Tibial nerve (tissue), 4 donors: ENCODE results near the gene ABCF2. TPM values are rescaled to one million over a fixed set of nuclear protein-coding genes. Genes with fewer than 3 reads are reported as not detected.

Experiments used
- DNase-seq, 2 donors: peaks; one replicate each; pipeline ENCODE4 v3.0.0-alpha.2; 2019; ENCODE audit warnings: low spot score in 2 of 2
- H3K27ac ChIP-seq, 4 donors: fragments of 200-600 bp; sonication (generic) in 3 of 4; one replicate each; pipeline ENCODE4 v1.5.1; 2017 to 2019; ENCODE audit warnings: mild to moderate bottlenecking in 1 of 4
- H3K27me3 ChIP-seq, 2 donors: fragments of 200-600 bp; sonication (generic) in 1 of 2; one replicate each; pipeline versions ENCODE4 v1.5.1 to v1.6.0; 2017 to 2019
- H3K36me3 ChIP-seq, 3 donors: fragments of 200-600 bp; sonication (generic); one replicate each; pipeline ENCODE4 v1.5.1; 2018 to 2019
- H3K4me1 ChIP-seq, 4 donors: fragments of 200-600 bp; sonication (generic) in 3 of 4; one replicate each; pipeline ENCODE4 v1.5.1; 2017 to 2019
- H3K4me3 ChIP-seq, 4 donors: fragments of 200-600 bp; sonication (generic) in 3 of 4; one replicate each; pipeline ENCODE4 v1.5.1; 2017 to 2019; ENCODE audit warnings: mild to moderate bottlenecking in 1 of 4, moderate library complexity in 1 of 4
- H3K9me3 ChIP-seq, 4 donors: fragments of 200-600 bp; sonication (generic) in 3 of 4; one replicate each; pipeline ENCODE4 v1.5.1; 2017 to 2019
- CTCF ChIP-seq, 5 experiments: fragments of 200-600 bp in 3 of 5; fragments of 450-650 bp in 2 of 5; sonication (generic) in 3 of 5; IDR thresholded peaks; one replicate each; pipeline ENCODE4 v1.5.1; 2016 to 2019; ENCODE audit warnings: antibody characterized with exemption in 5 of 5, mild to moderate bottlenecking in 3 of 5, moderate library complexity in 2 of 5
- EP300 ChIP-seq, 2 donors: sonication (generic); formaldehyde crosslinking; IDR thresholded peaks; one replicate each; pipeline ENCODE4 v1.6.1; 2017; ENCODE audit warnings: antibody characterized with exemption in 2 of 2, mild to moderate bottlenecking in 1 of 2
- POLR2A ChIP-seq, 2 donors: fragments of 450-650 bp; IDR thresholded peaks; one replicate each; pipeline ENCODE4 v1.6.1; 2017; ENCODE audit warnings: antibody characterized with exemption in 2 of 2, mild to moderate bottlenecking in 2 of 2, moderate library complexity in 2 of 2
- WGBS, 2 donors: methylation state at CpG; one replicate each; pipeline ENCODE4 v1.1.5; 2018; 5-methylcytosine and 5-hydroxymethylcytosine counted together
- total RNA-seq, 4 donors: library from RNA; depleted of rRNA; stranded (reverse); fragments of >200 nt; gene quantifications; one replicate each; pipeline ENCODE4 v1.1.0, GENCODE V29; 2016

ABCF2 gene
- total RNA-seq, 4 donors from 2014 or later = 34.3 to 72.9 (median 34.9) TPM

DNA sequence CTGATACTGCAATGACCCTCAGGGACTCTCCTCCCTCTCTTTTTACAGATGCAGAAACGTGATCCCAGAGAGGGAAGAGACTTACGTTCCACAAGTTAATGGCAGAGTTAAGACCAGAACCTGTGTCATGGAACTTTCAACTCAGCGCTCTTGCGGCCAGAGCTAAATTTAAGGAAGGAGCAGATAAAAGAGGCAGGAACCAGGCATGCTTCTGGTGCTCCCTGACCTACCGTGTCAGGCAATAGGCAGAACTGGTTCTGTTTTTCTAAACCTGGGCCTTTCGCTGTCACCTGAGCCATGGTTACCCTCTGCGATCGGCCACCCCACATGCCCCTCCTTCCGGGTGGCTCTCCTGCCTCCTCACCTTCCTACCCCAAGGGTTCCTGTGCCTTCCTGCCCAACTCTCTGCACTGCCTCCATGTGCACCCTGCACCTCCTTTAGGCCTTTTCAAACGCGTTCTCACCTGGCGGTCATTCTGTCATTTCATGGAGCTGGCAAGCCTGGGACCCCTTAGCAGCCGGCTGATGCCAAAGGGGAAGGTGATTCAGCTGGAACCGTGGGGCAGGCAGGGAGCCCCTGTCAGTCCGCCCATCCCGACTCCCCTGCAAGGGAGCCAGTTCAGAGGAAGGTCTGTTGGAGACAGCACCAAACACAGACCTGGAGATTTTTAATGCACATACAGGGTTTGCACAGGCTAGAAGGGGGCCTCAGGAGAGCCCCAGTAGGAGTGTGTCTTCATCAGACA lies 51.8 kb downstream of the ABCF2 start:
- 75 to 86% methylated on average over 13 to 16 of the region's 16 CpGs for WGBS, 2 donors
- no peak for DNase-seq
- H3K9me3 ChIP-seq = no peaks in the 10 kb centered on the region
- H3K4me1 ChIP-seq = peaks cover 0 to 3% (median 0%) of the 10 kb centered on the region in 4 donors
- H3K36me3 ChIP-seq = no peaks in the 10 kb centered on the region
- peaks cover 0 to 64% of the 10 kb centered on the region in 2 donors for H3K27me3 ChIP-seq
- H3K4me3 ChIP-seq = no peak overlapping the region
- TF ChIP-seq POLR2A (IDR thresholded peaks at IDR 0.05) = no peak
- TF ChIP-seq CTCF (IDR thresholded peaks at IDR 0.05) = no peak
- TF ChIP-seq EP300 (IDR thresholded peaks at IDR 0.05) = no peak
- H3K27ac ChIP-seq = no peak overlapping the region

DNA sequence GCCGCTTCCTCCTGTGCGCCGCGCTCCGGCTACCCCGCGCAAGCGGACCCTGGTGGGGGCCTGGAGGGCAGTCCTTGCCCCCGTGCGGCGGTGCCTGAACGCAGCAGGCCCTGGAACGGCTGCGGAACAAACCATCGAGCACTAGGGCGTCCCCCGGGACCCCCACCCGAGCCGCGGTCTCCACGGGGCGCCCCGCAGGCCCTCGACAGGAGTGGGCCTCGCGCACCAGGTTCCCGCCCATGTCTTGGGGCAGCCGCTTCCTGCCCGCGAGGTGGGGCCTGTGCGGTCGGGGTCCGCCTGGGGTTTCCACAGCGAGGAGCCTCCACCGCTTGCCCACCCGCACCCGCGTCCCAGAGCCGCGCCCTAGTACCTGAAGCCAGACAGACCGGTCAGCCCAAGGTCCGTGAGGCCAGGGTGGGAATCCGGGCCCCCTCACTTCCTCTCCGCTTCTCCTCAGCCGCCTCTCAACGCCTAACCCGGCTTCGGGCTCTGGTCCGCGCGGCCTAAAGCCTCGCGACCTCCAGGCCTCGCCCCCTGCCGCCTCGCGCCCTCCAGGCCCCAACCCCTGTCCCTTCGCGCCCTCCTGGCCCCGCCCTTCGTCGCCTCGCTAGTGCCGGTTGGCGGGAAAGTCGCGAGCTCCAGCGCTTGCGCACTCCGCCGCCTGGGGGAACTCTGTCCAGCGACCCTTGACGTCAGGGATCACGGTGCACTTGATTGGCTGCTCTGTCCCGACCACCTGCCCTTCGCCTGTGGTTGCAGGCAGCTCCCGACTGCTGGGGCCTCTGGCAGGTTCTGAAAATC lies 52.6 kb downstream of the ABCF2 start:
- TF ChIP-seq EP300 (IDR thresholded peaks at IDR 0.05) = no peak
- TF ChIP-seq POLR2A (IDR thresholded peaks at IDR 0.05) = no peak
- TF ChIP-seq CTCF (IDR thresholded peaks at IDR 0.05) = no peak
- no peak overlapping the region for H3K27ac ChIP-seq
- 59 to 71% methylated on average over 56 to 69 of the region's 77 CpGs for WGBS, 2 donors
- DNase-seq = no peak
- peaks cover 0 to 3% (median 0%) of the 10 kb centered on the region in 4 donors for H3K4me1 ChIP-seq
- H3K9me3 ChIP-seq = no peaks in the 10 kb centered on the region
- no peaks in the 10 kb centered on the region for H3K36me3 ChIP-seq
- H3K27me3 ChIP-seq = peaks cover 0 to 72% of the 10 kb centered on the region in 2 donors
- H3K4me3 ChIP-seq = no peak overlapping the region

DNA sequence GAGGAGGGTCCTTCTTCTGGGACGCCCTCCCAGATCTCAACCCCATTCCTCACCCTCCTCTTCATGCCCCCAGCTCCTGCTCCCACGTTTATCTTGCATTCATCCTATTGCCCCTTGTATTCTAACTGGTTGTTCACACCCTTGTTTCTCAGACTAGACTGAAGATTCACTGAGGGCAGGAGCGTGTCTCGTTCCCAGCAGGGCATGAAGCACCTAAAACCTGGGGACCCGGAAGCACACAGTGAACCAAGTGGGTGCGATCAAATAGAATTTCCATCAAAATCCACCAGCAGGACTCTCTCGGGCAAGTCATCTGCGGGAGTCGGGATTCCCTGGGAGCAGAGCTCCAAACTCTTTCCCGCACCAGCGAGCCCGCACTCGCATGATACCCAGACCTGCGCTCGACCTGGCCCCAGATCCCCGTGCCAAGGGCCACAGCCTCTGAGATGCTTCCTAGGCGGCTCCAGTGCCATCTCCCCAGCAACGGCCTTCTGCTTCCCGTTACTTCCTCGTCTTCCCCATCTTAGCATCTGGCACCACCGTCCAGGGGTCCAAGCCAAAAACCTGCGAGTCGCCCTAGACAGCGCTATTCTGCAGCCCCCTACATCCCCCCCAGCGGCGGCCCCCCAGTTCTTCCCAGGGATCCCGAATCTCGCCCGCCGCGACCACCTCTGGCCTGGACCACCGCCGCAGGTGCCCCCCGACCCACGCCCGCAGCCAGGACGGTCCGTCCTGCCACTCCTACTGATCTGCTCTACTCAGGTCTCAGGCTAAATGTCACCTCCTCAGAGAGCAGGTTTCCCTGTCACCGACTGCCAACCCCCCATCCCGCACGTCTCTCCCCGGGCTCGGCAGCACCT lies 53.4 kb downstream of the ABCF2 start:
- H3K36me3 ChIP-seq = no peaks in the 10 kb centered on the region
- 87 to 89% methylated on average over 43 of the region's 43 CpGs for WGBS, 2 donors
- DNase-seq = no peak
- no peaks in the 10 kb centered on the region for H3K9me3 ChIP-seq
- no peak overlapping the region for H3K27ac ChIP-seq
- TF ChIP-seq POLR2A (IDR thresholded peaks at IDR 0.05) = no peak
- TF ChIP-seq CTCF (IDR thresholded peaks at IDR 0.05) = no peak
- no peak for TF ChIP-seq EP300 (IDR thresholded peaks at IDR 0.05)
- no peak overlapping the region for H3K4me3 ChIP-seq
- H3K4me1 ChIP-seq = peaks cover 0 to 3% (median 0%) of the 10 kb centered on the region in 4 donors
- H3K27me3 ChIP-seq = peaks cover 0 to 80% of the 10 kb centered on the region in 2 donors

DNA sequence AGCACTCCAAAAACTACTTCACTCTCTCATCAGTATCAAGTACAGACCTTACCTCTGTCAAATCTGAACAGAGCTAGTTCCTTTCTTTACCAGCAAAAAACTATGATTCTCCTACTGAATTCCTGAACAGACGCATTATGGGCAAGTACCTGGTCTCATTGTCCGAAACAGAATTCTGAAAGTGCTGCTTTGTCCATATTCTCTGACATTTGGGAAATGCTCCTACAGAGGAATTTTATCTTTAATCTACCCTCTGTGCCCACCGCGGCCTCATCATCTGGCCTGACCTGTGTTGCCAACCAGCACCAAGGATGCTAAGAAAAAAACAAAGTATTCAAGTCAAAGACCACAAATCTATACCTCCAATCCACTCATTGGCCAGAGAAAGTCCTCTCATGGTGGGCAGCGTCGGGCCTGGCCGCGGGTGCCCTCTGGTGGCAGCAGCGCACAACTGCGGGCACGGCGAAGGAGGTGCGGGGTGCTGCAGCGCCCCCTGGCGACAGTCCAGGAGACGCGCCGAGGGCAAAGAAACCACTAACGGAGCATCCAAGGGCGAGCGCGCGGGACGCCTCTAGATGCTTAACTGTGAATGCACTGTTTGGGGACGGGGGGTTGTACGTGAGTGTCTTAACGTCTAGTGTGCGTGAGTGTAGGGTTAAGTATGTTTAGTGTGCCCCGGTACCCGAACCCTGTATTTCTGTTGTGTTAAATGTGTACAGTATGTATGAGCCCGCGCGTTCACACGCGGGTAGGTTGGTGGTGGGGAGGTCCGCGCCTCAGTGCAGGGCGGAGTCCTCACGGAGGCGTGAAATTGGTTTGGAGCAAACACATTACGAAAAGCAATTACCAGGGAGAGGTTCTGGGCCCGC lies 54.5 kb downstream of the ABCF2 start:
- H3K27me3 ChIP-seq = peaks cover 0 to 79% of the 10 kb centered on the region in 2 donors
- peak; percentile 60 to 74 for DNase-seq
- TF ChIP-seq EP300 (IDR thresholded peaks at IDR 0.05) = peak in 1 of 2 donors; percentile 29
- TF ChIP-seq POLR2A (IDR thresholded peaks at IDR 0.05) = no peak
- TF ChIP-seq CTCF (IDR thresholded peaks at IDR 0.05) = peak; percentile 99 to 100 (median 100)

More for the DNA sequence above, 54.5 kb downstream of the ABCF2 start:
- H3K36me3 ChIP-seq = no peaks in the 10 kb centered on the region
- no peak overlapping the region for H3K27ac ChIP-seq
- H3K4me1 ChIP-seq = peaks cover 0 to 14% (median 3%) of the 10 kb centered on the region in 4 donors
- H3K9me3 ChIP-seq = no peaks in the 10 kb centered on the region
- H3K4me3 ChIP-seq = no peak overlapping the region
- 24 to 26% methylated on average over 40 to 41 of the region's 42 CpGs for WGBS, 2 donors
